Measurements from ENCODE around the gene CHEK2. TPM values are rescaled to one million over a fixed set of nuclear protein-coding genes. Genes with fewer than 3 reads are reported as not detected.

CHEK2 gene
- total RNA-seq, 1 experiment from 2014 or later, result 87.5 TPM

DNA sequence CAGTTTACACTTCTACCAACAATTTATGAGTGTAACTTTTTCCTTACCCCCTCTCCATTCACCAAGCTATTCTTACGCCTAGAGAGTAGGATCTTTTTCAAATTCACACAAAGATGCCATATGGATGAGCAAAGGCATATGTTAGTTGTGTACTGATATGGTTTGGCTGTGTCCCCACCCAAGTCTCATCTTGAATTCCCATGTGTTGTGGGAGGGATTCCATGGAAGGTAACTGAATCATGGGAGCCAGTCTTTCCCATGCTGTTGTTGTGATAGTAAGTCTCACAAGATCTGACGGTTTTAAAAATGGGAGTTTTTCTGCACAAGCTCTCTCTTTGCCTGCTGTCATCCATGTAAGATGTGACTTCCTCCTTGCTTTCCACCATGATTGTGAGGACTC, 102.3 kb downstream of the CHEK2 start:
- no peaks in the 10 kb centered on the region for H3K27me3 ChIP-seq (ENCODE audit: control insufficient read depth, insufficient read depth, low read length)
- H3K36me3 ChIP-seq (replicated peaks; ENCODE audit: control insufficient read depth, insufficient read depth, low read length), result no peaks in the 10 kb centered on the region
- H3K4me3 ChIP-seq (ENCODE audit: insufficient read depth, low read depth, low read length), result no peak overlapping the region
- no peak for DNase-seq

Other genes starting within 250 kb of the CHEK2 start
- 8.8 and 14.8 TPM in 2 replicates for gene TTC28, start 62.0 kb downstream of the CHEK2 start, total RNA-seq (2014; rRNA removed; shearing (Covaris generic))
- 29.9 and 32.2 TPM in 2 replicates for gene HSCB, start 219 bp upstream of the CHEK2 start, total RNA-seq (2014; rRNA removed; shearing (Covaris generic))
- gene CCDC117, start 30.9 kb upstream of the CHEK2 start, total RNA-seq (2014; rRNA removed; shearing (Covaris generic)), result 36.1 and 48.1 TPM in 2 replicates
- 146 and 174 TPM in 2 replicates for gene XBP1, start 58.7 kb upstream of the CHEK2 start, total RNA-seq (2014; rRNA removed; shearing (Covaris generic))
- gene ZNRF3, start 141.8 kb upstream of the CHEK2 start, total RNA-seq (2014; rRNA removed; shearing (Covaris generic)), result 22.1 and 27.7 TPM in 2 replicates

Data from H7 (cell line).